ENCODE results near the gene RABGAP1.

RABGAP1 gene

DNA sequence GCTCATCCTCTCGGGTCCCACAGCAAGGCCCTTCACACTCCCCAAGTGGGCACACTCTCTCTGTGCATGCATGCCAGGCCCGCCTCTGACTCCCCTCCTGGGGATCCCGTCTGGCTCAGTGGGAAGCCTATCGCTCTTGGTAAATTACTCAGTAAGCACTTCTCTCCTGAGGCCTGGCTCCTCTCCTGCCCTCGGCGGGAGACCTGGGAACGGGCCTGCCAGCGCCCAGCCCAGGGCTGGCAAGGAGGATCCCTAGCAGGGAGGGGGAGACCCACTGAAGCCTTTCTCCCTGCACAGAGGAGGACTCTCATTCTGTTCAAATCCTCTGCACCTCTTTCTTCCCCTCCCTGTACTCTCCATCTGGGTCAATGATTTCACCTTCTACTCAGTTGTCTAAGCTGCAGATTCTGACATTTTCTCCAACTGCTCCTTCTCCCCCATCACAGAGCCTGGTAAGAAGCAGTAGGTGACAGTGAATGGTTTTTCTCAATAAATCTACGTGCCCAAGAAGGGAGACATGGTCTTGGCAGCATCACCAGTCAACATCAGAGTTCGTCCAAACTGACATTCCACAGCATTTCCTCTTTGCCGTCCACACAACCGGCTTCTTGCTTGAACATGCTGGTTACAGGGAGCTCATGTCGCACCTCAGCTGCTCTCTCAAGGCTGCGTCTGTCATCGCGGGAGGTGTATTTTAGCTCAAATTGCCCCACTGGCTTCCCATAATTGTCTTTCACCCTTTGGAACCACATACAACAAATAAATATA lies 174.5 kb downstream of the RABGAP1 start:
- DNase-seq = no peak

DNA sequence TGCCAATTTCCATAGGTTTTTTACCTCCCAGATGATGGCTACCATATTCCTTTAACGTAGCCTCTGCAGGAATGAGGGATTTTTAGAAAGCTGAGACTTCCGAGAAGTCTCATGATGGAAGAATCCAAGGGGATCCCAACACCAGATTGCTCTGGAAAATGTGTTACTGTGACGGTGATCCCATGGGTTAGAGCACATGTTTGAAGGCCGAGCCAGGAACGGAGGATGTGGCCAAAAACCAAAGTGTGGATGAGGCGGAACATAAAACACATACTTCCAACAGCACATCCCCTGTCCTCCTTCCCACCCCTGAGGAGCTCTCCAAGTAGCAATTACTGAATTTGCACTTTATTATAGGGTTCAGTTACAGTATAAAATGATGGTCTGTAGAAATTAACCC lies 175.2 kb downstream of the RABGAP1 start:
- no peak for DNase-seq

DNA sequence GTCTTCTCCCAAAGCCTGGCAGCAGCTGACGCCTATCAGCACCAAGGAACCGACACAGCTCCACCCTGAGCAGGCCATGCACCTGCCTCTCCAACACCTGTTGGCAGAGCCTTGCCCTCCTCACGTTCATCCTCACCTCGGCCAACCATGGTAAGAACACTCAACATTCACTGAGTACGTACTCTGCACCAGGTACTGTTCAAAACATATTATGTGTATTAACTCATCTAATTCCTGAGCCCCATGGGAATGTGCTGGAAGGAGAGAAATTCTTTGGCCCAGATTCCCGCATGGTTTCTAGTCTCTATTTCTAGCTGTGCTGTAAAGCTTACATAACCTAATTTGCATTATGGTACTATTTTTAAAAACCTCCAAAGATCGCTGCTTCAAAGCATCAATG lies 178.7 kb downstream of the RABGAP1 start:
- no peak for DNase-seq

DNA sequence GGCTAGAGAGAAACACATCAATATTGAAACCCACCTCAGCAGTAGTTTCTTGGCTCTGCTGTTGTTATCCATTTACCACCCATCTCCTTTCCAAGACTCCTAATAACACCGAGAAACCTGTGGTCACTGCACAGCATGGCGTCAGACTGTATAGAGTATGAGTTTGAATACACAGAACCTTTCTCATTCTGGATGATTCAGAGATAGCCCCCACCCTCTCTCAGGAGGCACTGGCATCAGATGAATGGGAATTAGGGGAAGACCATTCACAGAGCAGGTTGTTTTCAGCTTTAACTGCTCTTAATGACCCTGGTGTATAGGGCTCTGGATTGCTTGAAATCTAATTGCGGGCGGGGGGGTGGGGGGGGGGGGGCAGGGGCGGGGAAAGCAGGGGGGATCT lies 179.3 kb downstream of the RABGAP1 start:
- DNase-seq = no peak

DNA sequence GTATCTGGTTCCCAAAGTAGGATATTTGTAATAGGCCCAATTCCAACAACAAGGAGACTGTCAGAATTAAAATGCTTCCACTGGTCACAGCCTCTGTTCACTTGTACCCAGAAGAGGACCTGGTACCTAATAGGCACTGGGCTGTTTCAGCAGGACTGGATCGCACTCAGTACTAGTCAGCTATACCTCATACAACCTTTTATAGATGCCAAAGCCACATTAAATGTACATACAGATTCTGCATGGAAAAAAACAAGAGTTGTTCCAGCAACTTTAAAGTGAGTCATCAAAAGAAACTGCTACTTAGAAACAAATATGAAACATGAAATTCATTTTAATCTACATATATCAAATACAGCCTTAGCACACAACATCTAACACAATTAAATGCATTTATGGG lies 180.1 kb downstream of the RABGAP1 start:
- DNase-seq = no peak

DNA sequence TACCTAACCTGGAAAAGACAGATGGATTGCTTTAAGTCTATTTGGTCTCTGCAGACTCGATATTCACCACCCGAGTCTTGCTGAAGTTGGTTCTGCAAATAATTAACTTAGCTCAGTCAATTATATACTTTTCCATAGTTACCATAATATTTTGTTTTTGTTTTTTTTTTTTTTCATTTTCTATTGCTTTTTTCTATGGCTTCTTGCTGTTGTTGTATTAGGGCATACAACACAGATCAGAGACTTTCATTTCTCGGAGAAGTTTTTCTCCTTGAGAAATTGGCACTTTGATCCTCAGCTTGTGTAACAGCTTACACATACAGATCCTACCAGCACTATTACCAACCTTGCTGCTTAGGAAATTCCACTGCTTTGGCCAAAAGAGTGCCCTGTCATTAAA lies 180.6 kb downstream of the RABGAP1 start:
- DNase-seq = no peak

DNA sequence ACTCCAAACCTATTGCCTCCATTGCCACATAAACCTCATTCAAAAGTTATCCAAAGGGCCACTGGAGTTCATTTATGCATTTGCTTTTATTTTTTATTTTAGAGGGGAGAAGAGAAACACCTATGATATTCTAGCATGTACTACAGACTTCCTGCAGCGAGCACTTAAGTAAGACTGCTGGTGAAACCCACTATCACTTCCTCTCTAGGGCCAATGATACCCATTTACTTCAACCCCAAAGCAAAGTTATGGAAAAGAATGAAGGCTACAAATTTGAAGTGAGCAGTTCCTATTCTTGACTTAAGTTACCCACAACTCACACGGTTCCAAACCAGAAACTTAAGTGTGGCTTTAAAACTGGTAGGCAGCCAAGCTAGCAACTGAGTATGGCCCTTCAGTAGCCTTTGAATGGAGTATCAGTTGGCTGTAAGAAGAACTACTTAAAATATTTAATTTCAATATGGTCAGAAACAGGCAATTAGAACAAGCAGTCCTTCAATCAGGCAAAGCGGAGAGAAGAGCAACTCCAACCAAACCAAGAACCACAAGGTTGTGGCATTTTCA lies 186.8 kb downstream of the RABGAP1 start:
- no peak for DNase-seq

DNA sequence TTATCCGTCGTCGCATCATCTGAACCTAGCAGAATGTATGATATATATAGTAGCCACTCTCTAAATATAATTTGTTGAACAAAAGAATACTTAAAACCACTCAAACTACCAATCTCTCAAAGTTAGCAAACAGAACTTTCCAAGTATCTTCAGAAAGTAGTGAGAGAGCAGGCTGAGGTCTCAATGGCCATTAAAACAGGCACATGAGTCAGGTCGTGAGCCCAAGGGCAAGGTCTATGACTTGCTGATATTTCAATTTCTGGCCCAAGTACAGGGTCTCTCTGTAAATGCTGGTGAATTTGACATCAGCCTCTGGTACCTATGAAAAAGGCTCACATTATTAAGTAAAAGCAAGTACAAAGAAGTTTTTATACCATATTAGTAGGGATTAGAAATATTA lies 187.8 kb downstream of the RABGAP1 start:
- DNase-seq = no peak

DNA sequence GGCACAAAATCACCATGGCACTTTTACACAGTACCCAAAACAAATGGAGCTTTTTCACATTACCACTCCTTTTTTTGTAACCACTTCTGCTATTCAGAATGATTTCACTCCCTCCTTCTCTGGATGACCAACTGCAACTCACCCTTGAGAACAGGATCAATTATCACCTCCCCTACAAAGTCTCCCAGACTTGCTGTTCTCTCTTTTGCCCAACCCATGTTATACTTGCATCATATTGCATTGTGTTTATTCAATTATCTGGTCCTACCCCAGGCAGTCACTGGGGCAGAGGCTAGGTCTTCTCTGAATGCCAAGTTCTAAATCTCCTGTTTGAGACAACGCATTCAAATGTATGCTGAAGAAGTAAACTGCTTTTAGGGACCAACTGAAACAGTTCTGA lies 188.6 kb downstream of the RABGAP1 start:
- DNase-seq = no peak

DNA sequence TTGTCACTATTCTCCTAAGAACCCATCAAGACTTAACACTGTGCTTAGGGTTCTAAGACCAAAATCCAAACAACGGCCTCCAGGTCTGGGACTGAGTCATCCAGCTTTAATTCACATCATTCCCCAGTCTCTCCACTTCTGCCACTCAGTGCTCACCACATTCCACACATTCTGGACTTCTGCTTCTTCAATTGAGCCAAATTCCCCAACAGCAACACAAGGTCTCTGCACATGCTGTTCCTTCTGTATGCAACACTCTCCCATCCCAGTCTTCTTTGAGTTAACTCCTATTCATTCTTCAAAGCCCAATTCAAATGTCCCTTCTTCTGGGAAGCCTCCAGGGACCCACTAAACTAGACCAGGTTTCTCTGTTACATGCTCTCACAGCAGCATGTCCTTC lies 190.4 kb downstream of the RABGAP1 start:
- no peak for DNase-seq

DNA sequence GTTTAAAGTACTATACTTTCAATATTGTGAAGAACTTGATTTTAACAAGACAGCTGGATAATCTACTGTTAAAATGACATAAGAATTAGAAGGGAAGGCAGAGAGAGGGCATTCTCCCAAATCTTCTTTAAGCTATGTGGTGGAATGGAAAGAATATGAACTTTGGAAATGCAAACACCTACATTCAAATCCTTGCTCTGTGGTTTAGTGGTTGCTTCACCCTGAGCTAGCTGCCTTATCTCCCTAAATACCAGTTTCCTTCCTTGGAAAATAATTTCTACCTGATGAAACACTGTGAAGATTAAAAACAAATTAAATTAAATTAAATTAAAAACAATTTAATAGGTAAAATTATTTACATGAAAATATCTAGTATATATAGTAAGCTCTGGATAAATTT lies 191.2 kb downstream of the RABGAP1 start:
- DNase-seq = no peak

DNA sequence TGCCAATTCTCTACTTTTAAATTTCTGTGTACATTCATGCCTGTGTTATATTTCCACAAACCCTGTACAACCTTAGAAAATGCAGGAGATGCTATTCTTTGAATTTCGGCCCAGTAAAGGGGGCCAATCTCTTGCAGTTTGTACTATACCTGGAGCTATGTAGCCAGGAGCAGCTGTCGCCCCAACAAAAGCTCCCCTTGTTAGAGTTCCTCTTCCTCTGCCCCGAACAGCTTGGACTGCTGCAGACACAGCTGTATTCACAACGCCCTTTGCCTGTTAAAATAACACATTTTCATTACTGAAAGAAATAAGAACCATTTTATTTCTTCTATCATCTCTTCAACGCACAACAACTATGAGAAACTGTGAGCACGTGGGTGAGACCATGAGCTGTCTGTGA lies 191.9 kb downstream of the RABGAP1 start:
- DNase-seq = no peak

DNA sequence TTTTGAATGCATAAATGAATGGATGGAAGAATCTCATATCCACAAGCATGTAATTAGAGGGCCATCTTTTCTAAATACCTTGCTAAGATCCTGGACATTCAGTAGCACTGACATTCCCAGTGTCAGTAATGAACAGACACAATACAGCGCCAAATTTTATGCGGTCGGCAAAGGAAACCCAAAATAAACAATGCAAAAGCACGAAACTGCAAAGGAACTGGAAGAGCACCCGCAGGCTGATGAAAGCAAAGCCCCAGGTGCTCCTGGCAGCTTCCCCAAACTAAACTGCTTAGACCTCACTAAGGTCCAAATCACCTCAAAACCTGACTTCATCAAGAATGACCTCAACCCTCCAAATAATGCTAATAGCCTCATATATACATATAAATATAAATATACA lies 194.6 kb downstream of the RABGAP1 start:
- no peak for DNase-seq

DNA sequence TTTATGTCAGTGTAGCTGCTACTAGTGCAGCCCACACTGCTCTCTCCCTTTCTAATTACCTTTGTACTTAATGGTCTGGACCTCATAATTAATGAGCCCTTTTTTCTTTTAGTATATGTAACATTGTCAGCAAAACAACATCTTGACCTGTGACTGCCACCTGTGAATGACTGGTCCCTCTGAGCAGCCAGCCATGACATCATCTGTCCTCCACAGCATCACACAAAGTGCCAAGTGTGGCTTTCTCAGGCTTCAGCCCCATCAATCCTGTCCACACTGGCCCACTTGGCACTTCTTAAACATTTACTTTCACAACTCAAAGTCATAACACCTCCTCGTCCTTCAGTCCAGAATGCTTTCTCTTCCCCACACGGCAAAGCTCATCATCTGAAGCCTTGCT lies 197.3 kb downstream of the RABGAP1 start:
- DNase-seq = no peak

DNA sequence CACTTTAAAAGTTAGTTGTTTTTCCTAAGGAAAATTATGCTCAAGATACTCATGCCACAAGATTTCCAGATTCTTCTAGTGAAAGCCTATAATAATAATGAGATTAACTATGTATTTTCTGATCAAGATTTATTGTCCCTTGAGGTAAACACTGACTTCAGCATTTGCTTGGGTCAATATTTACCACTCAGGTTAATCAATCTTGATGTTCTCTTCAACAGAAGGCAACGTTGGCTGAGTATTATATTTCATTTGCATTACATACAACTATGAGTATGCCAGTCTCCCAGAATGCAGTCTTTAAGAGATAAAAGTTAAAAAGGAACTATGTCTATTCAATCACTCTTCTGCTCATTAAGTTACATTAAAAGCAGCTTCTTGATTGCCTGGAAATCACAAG lies 208.2 kb downstream of the RABGAP1 start:
- no peak for DNase-seq

DNA sequence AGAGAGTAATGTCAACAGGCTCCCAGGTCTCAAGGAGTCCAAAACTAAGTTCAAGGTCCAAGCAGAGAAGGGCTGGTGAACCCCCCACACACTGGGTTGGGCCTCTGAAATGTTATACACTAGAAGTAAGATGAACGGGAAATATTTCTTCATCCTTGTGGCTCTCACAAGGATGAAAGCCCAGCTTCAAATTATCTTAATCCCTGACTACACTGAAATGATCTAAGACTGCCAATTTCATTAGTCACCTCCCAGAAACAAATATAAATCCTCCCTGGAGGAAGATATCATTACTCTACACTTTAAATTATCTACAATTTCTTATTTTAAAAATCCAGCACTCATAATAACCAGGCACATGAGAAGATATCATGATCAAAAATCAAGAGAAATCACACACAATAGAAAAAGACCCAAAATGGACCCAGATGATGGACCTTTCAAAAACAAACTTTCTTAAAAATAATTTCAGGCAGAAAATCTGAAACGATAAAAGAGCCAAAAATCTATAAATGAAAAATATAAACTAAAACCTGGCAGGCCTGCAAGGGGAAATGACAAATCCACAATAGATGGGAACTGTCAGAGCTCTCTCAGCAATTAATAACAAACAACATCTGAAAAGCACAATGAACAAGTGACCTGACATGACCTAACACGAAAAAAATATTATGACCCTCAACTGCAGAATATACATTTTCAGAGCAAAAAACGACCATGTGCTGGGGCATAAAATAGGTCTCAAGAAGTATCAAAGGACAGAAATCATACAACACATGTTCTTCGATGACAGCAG lies 210.1 kb downstream of the RABGAP1 start:
- DNase-seq = no peak

Measured in activated T-cell treated with anti-CD3 and anti-CD28 coated beads for 4 hours (primary cell).